H1 (cell line): ENCODE data around the gene RAMP1. TPM values are rescaled to one million over a fixed set of nuclear protein-coding genes. Genes with fewer than 3 reads are reported as not detected.

Experiments used
- BCL11A ChIP-seq, 2 experiments: IDR thresholded peaks; one replicate each; pipeline ENCODE4 v1.6.1; 2011; ENCODE audit warnings: low read depth in 2 of 2, low read length in 2 of 2, mild to moderate bottlenecking in 2 of 2
- FOSL1 ChIP-seq: IDR thresholded peaks from 2 replicates; pipeline ENCODE4 v1.6.1; 2011; ENCODE audit warnings: mild to moderate bottlenecking, low read depth, low read length, moderate library complexity; ENCODE audit not compliant: insufficient read depth
- RBBP5 ChIP-seq: IDR thresholded peaks from 2 replicates; pipeline ENCODE4 v1.7.1; 2012; ENCODE audit warnings: low read depth, mild to moderate bottlenecking, inconsistent platforms, low read length, moderate library complexity, borderline replicate concordance
- SIX5 ChIP-seq: IDR thresholded peaks from 2 replicates; pipeline ENCODE4 v1.6.1; 2011; ENCODE audit warnings: mild to moderate bottlenecking, low read depth, low read length
- polyA plus RNA-seq, 7 experiments: library from polyadenylated mRNA; depleted of rRNA in 3 of 7; stranded (reverse) in 5 of 7; unstranded in 2 of 7; fragments of >200 nt in 5 of 7; fragments of 200-250 nt in 2 of 7; gene quantifications; 1 replicate in 5 of 7; 2 replicates in 1 of 7; 4 replicates in 1 of 7; pipeline versions ENCODE4 v1.2.1 to v1.2.3, GENCODE V29; 2011 to 2013; ENCODE audit warnings: missing spikeins in 2 of 7, mixed read lengths in 2 of 7
- total RNA-seq: library from RNA; stranded (reverse); fragmentation: NEBNext Ultra II Directional; extraction: Animal tissue kit (Norgen Biotek cat#: 25700); gene quantifications from 2 replicates; pipeline ENCODE4 v1.2.1, GENCODE V29; 2021
- TF ChIP-seq, protein P1 (sequence below): fragments of 300-600 bp; sonication (generic); IDR thresholded peaks from 2 replicates; pipeline ENCODE4 v1.7.1; 2012; ENCODE audit warnings: low read length, moderate library complexity, mild to moderate bottlenecking, inconsistent platforms; ENCODE audit not compliant: insufficient replicate concordance
- TF ChIP-seq, protein P2 (sequence below): IDR thresholded peaks from 2 replicates; pipeline ENCODE4 v1.6.1; 2011; ENCODE audit warnings: low read depth, mild to moderate bottlenecking, low read length; ENCODE audit not compliant: insufficient read depth

Gene RAMP1
- total and polyA plus RNA-seq, 2 of the 8 experiments (the other 6 are each of a cell fraction or from before 2014, with no cell fraction given): 0.65 to 4.3 TPM

DNA sequence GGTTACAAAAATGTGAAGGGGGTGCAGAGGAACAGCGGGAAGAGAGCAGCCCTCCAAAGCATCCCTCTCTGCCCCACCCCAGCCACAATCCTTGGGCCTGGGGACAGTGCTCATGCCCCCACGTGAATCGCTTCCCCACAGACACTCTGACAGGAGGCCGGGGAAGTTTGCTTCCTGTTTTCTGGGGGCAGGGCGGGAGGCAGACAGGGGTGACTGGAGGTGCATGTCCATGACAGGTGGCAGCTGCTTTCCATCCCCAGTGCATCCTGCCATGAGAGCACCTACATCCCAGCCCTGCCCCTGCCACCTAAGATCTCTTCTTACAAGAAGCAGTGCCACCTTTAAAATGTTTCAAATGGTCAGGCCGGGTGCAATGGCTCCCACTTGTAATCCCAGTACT is 60.2 kb downstream of the RAMP1 start (continued):
- TF ChIP-seq, protein P1, sequence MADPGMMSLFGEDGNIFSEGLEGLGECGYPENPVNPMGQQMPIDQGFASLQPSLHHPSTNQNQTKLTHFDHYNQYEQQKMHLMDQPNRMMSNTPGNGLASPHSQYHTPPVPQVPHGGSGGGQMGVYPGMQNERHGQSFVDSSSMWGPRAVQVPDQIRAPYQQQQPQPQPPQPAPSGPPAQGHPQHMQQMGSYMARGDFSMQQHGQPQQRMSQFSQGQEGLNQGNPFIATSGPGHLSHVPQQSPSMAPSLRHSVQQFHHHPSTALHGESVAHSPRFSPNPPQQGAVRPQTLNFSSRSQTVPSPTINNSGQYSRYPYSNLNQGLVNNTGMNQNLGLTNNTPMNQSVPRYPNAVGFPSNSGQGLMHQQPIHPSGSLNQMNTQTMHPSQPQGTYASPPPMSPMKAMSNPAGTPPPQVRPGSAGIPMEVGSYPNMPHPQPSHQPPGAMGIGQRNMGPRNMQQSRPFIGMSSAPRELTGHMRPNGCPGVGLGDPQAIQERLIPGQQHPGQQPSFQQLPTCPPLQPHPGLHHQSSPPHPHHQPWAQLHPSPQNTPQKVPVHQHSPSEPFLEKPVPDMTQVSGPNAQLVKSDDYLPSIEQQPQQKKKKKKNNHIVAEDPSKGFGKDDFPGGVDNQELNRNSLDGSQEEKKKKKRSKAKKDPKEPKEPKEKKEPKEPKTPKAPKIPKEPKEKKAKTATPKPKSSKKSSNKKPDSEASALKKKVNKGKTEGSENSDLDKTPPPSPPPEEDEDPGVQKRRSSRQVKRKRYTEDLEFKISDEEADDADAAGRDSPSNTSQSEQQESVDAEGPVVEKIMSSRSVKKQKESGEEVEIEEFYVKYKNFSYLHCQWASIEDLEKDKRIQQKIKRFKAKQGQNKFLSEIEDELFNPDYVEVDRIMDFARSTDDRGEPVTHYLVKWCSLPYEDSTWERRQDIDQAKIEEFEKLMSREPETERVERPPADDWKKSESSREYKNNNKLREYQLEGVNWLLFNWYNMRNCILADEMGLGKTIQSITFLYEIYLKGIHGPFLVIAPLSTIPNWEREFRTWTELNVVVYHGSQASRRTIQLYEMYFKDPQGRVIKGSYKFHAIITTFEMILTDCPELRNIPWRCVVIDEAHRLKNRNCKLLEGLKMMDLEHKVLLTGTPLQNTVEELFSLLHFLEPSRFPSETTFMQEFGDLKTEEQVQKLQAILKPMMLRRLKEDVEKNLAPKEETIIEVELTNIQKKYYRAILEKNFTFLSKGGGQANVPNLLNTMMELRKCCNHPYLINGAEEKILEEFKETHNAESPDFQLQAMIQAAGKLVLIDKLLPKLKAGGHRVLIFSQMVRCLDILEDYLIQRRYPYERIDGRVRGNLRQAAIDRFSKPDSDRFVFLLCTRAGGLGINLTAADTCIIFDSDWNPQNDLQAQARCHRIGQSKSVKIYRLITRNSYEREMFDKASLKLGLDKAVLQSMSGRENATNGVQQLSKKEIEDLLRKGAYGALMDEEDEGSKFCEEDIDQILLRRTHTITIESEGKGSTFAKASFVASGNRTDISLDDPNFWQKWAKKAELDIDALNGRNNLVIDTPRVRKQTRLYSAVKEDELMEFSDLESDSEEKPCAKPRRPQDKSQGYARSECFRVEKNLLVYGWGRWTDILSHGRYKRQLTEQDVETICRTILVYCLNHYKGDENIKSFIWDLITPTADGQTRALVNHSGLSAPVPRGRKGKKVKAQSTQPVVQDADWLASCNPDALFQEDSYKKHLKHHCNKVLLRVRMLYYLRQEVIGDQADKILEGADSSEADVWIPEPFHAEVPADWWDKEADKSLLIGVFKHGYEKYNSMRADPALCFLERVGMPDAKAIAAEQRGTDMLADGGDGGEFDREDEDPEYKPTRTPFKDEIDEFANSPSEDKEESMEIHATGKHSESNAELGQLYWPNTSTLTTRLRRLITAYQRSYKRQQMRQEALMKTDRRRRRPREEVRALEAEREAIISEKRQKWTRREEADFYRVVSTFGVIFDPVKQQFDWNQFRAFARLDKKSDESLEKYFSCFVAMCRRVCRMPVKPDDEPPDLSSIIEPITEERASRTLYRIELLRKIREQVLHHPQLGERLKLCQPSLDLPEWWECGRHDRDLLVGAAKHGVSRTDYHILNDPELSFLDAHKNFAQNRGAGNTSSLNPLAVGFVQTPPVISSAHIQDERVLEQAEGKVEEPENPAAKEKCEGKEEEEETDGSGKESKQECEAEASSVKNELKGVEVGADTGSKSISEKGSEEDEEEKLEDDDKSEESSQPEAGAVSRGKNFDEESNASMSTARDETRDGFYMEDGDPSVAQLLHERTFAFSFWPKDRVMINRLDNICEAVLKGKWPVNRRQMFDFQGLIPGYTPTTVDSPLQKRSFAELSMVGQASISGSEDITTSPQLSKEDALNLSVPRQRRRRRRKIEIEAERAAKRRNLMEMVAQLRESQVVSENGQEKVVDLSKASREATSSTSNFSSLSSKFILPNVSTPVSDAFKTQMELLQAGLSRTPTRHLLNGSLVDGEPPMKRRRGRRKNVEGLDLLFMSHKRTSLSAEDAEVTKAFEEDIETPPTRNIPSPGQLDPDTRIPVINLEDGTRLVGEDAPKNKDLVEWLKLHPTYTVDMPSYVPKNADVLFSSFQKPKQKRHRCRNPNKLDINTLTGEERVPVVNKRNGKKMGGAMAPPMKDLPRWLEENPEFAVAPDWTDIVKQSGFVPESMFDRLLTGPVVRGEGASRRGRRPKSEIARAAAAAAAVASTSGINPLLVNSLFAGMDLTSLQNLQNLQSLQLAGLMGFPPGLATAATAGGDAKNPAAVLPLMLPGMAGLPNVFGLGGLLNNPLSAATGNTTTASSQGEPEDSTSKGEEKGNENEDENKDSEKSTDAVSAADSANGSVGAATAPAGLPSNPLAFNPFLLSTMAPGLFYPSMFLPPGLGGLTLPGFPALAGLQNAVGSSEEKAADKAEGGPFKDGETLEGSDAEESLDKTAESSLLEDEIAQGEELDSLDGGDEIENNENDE: no peak
- no peak for TF ChIP-seq BCL11A (IDR thresholded peaks at IDR 0.05; ENCODE audit: low read depth in 2 of 2, low read length in 2 of 2)
- no peak for TF ChIP-seq SIX5
- TF ChIP-seq FOSL1: no peak
- TF ChIP-seq RBBP5: no peak
- TF ChIP-seq, protein P2, sequence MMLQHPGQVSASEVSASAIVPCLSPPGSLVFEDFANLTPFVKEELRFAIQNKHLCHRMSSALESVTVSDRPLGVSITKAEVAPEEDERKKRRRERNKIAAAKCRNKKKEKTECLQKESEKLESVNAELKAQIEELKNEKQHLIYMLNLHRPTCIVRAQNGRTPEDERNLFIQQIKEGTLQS: no peak
- TF ChIP-seq, all 59 proteins: peak for 0
